Caco-2 (cell line): Measurements from ENCODE around the gene BRF1. TPM values are rescaled to one million over a fixed set of nuclear protein-coding genes. Genes with fewer than 3 reads are reported as not detected.

Experiments used
- BruUV-seq: library from RNA; stranded (reverse); fragments of 400-500 nt; replicated peaks from 2 replicates; lab custom pipeline; 2021; lab: Mats Ljungman, UMichigan
- CTCF ChIA-PET: fragments of 300-600 bp; sonication (Branson Sonifier 250); formaldehyde crosslinking; loops from one replicate; lab custom pipeline; 2022; ENCODE audit warnings: antibody characterized with exemption; lab: Charles Lee
- POLR2A ChIA-PET: fragments of 300-600 bp; sonication (Branson Sonifier 250); formaldehyde crosslinking; loops from one replicate; lab custom pipeline; 2022; ENCODE audit warnings: antibody characterized with exemption; lab: Charles Lee
- DNase-seq, 2 experiments: peaks; one replicate each; pipeline versions ENCODE4 v3.0.0 to v3.0.0-alpha.2; 2020 to 2022
- H3K27me3 ChIP-seq: replicated peaks from 2 replicates; pipeline ENCODE4 v1.6.0; 2011; ENCODE audit warnings: low read length; ENCODE audit not compliant: control insufficient read depth, insufficient read depth
- H3K36me3 ChIP-seq: 2 replicates; pipeline ENCODE4 v1.5.1; 2011; ENCODE audit warnings: low read length; ENCODE audit not compliant: control insufficient read depth, insufficient read depth
- H3K4me1 ChIP-seq: fragments of 250-450 bp; sonication (Bioruptor Pico); 2 replicates; pipeline ENCODE4 v1.5.1; 2020; ENCODE audit warnings: mild to moderate bottlenecking
- H3K4me3 ChIP-seq: 2 replicates; pipeline ENCODE4 v1.5.1; 2011; ENCODE audit warnings: low read depth, mild to moderate bottlenecking, control low read depth, low read length
- H3K9me3 ChIP-seq: fragments of 250-450 bp; sonication (Bioruptor Pico); 2 replicates; pipeline ENCODE4 v1.5.1; 2020; ENCODE audit warnings: mild to moderate bottlenecking, moderate library complexity
- H3K27ac Mint-ChIP-seq: one replicate; pipeline ENCODE4 v1.8.0; 2022; ENCODE audit warnings: mixed read lengths; ENCODE audit not compliant: unreplicated experiment
- H3K27me3 Mint-ChIP-seq: one replicate; pipeline ENCODE4 v1.8.0; 2022; ENCODE audit warnings: mixed read lengths; ENCODE audit not compliant: insufficient read depth, unreplicated experiment
- H3K36me3 Mint-ChIP-seq: one replicate; pipeline ENCODE4 v1.8.0; 2022; ENCODE audit warnings: mild to moderate bottlenecking, mixed read lengths; ENCODE audit not compliant: insufficient read depth, unreplicated experiment
- H3K4me1 Mint-ChIP-seq: one replicate; pipeline ENCODE4 v1.8.0; 2022; ENCODE audit warnings: low read depth, mixed read lengths; ENCODE audit not compliant: unreplicated experiment
- H3K4me3 Mint-ChIP-seq: one replicate; pipeline ENCODE4 v1.8.0; 2022; ENCODE audit warnings: mild to moderate bottlenecking, moderate library complexity, mixed read lengths; ENCODE audit not compliant: unreplicated experiment
- H3K9me3 Mint-ChIP-seq: one replicate; pipeline ENCODE4 v1.8.0; 2022; ENCODE audit warnings: mixed read lengths; ENCODE audit not compliant: unreplicated experiment
- CTCF ChIP-seq, 2 experiments: fragments of 200-600 bp in 1 of 2; IDR thresholded peaks; 1 replicate in 1 of 2; 2 replicates in 1 of 2; pipeline versions ENCODE4 v1.5.1 to v1.8.0; 2011 to 2022; ENCODE audit warnings: antibody characterized with exemption in 1 of 2, control low read depth in 1 of 2, inconsistent platforms in 1 of 2, low read depth in 1 of 2, low read length in 1 of 2, mild to moderate bottlenecking in 1 of 2, moderate library complexity in 1 of 2; ENCODE audit not compliant: insufficient read depth in 1 of 2, severe bottlenecking in 1 of 2, unreplicated experiment in 1 of 2
- intact Hi-C: fragments of 100-400 bp; cut with micrococcal nuclease; formaldehyde crosslinking; loops from one replicate; pipeline ENCODE4 v1.10.0; 2022; ENCODE audit not compliant: unreplicated experiment
- total RNA-seq: library from RNA; stranded (reverse); gene quantifications from 2 replicates; pipeline ENCODE4 v1.2.3, GENCODE V29; 2022

The BRF1 gene
- total RNA-seq, 1 experiment from 2014 or later, result 43.6 TPM

DNA sequence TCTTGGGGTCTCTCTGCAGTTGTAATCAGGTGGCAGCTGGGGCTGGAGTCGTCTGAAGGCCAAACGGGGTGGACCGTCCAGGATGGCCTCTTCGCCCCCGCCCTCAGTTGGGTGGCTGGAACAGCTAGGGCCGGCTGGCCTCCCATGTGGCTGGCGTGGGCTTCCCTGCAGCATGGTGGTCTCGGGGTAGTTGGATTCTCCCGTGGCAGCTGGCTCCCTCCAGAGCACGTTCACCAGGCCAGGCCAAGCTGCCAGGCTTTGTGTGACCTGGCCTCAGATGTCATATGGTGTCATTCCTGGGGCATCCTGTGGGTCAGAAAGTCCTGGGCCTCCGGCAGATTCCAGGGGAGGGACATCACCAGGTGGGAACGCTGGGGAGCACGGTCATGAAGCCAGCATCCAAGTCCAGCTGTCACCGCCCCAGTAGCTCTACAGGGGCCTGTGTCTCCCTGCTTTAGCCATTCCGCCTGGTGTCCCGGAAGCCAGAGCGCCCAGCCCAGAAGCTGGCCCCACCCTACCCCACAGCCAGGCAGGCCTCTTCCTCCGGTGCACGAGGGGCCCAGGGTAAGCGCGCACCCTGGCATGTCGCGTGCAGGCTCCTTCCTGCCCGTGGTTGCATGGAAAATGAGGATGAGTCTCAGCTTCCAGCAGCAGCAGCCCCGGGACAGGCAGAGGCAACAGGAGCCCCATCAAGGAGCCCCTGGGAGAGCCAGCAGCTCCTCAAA lies 118.3 kb downstream of the BRF1 start:
- Mint-ChIP-seq H3K4me1 (no peaks in the 10 kb centered on the region), H3K36me3 (no peaks in the 10 kb centered on the region), H3K9me3 (no peaks in the 10 kb centered on the region), H3K27me3 (peaks cover 3% of the 10 kb centered on the region), H3K27ac (no peak overlapping the region), H3K4me3 (peak overlapping the region; percentile 78)
- Histone ChIP-seq H3K36me3 (no peaks in the 10 kb centered on the region; the same call in 1 of the 2 replicates), H3K27me3 (no peaks in the 10 kb centered on the region), H3K9me3 (no peaks in the 10 kb centered on the region), H3K4me1 (peaks cover 9% of the 10 kb centered on the region; the same call in 1 of the 2 replicates), H3K4me3 (no peak overlapping the region)
- intact Hi-C loops, result no loop called here
- POLR2A ChIA-PET, result no interaction called here
- TF ChIP-seq CTCF (IDR thresholded peaks at IDR 0.05; ENCODE audit: insufficient read depth in 1 of 2, low read depth in 1 of 2, low read length in 1 of 2, severe bottlenecking in 1 of 2, unreplicated experiment in 1 of 2), result no peak
- BruUV-seq, result no TSS peak
- no peak for DNase-seq
- CTCF ChIA-PET, result interaction anchor here (1.3 to 1.9 kb wide), 2 partner anchors 19 to 119 kb away, joined by 4 to 6 read pairs; partner anchors contain the start of gene BRF1

DNA sequence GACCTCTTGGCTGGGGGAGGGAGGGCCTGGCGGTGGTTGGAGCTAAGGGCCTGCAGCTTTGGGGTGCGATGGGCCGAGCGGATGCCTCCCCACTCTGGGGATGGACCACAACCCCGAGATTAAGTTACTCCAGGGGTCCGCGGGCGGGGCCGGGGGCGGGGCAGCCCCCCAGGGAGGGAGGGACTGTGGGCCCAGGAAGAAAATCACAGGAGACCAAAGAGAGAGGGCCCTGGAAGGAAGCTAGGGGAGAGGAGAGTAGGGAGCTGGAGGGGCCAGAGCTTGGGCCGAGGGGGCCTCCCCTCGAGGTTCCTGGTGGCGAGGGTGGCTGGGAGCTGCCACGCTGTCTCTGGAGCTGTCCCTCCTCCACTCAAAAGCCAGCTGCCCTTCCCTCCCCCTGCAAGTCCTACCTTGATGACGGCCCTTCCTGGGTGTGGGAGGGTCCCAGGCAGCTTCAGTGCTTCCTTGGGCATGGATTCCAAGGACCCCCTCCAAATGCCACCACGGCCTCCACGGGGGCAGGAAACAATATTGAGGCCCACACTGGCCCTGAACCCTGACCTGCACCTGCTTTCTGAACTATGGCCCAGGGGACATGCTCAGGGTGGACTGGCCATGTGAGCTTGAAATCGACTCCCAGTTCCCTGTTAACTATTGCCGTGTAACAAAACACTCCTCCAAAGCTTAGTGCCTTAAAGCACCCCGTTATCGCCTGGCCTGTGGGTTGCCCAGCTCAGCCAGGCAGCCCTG lies 119.1 kb downstream of the BRF1 start:
- CTCF ChIA-PET, result interaction anchor here (0.7 to 1.9 kb wide), 4 partner anchors 12 to 119 kb away, joined by 3 to 7 read pairs (median 5); partner anchors contain the start of gene BRF1

More for the DNA sequence above, 119.1 kb downstream of the BRF1 start:
- Mint-ChIP-seq H3K27ac (no peak overlapping the region), H3K36me3 (no peaks in the 10 kb centered on the region), H3K9me3 (no peaks in the 10 kb centered on the region), H3K4me1 (no peaks in the 10 kb centered on the region), H3K4me3 (peak overlapping the region; percentile 78), H3K27me3 (peaks cover 3% of the 10 kb centered on the region)
- Histone ChIP-seq H3K36me3 (no peaks in the 10 kb centered on the region; the same call in 1 of the 2 replicates), H3K9me3 (no peaks in the 10 kb centered on the region), H3K4me3 (peak overlapping the region; percentile 49), H3K4me1 (peaks cover 9% of the 10 kb centered on the region; the same call in 1 of the 2 replicates), H3K27me3 (no peaks in the 10 kb centered on the region)
- no peak for DNase-seq
- TF ChIP-seq CTCF (IDR thresholded peaks at IDR 0.05; ENCODE audit: insufficient read depth in 1 of 2, low read depth in 1 of 2, low read length in 1 of 2, severe bottlenecking in 1 of 2, unreplicated experiment in 1 of 2), result no peak
- POLR2A ChIA-PET, result interaction anchor here (0.7 kb wide), 1 partner anchor 12 kb away, joined by 9 read pairs; no protein-coding TSS in a partner anchor
- intact Hi-C loops, result no loop called here
- BruUV-seq, result no TSS peak
